ENCODE data around the gene DEFB131B. TPM values are rescaled to one million over a fixed set of nuclear protein-coding genes. Genes with fewer than 3 reads are reported as not detected.

The DEFB131B gene
- total and polyA plus RNA-seq, 9 donors: not detected

- H3K27me3 ChIP-seq: no peaks in the 10 kb centered on the region
- no peak for DNase-seq
Measured at GRCh38 chr11:71930556-71931244, 52.4 kb downstream of the DEFB131B start.

GRCh38 chr11:71931245-71931602 lies 53.0 kb downstream of the DEFB131B start:
- no peak for DNase-seq
- WGBS, 3 donors: 47 to 58% (median 47%) methylated on average over 2 of the region's 2 CpGs
- Histone ChIP-seq H3K4me3 (no peak overlapping the region), H3K27me3 (no peaks in the 10 kb centered on the region), H3K4me1 (ENCODE audit: insufficient read depth) (peaks cover 10% of the 10 kb centered on the region), H3K36me3 (no peaks in the 10 kb centered on the region), H3K9me3 (no peaks in the 10 kb centered on the region), H3K27ac (no peak overlapping the region)
- TF ChIP-seq CTCF (IDR thresholded peaks at IDR 0.05) (no peak), EP300 (IDR thresholded peaks at IDR 0.05) (no peak), POLR2A (IDR thresholded peaks at IDR 0.05) (no peak)
- intact Hi-C loops (cut with DNase I): no loop called here

More at GRCh38 chr11:71930556-71931244, 52.4 kb downstream of the DEFB131B start:
- H3K9me3 ChIP-seq: no peaks in the 10 kb centered on the region
- H3K36me3 ChIP-seq: no peaks in the 10 kb centered on the region
- H3K4me3 ChIP-seq: no peak overlapping the region
- TF ChIP-seq POLR2A (IDR thresholded peaks at IDR 0.05) (no peak), CTCF (IDR thresholded peaks at IDR 0.05) (no peak), EP300 (IDR thresholded peaks at IDR 0.05) (no peak)
- H3K27ac ChIP-seq: no peak overlapping the region
- H3K4me1 ChIP-seq (ENCODE audit: insufficient read depth): peaks cover 10% of the 10 kb centered on the region
- WGBS, 3 donors: 72 to 79% (median 76%) methylated on average over 11 of the region's 11 CpGs
- intact Hi-C loops (cut with DNase I): no loop called here

GRCh38 chr11:71933141-71933933 lies 55.1 kb downstream of the DEFB131B start:
- TF ChIP-seq EP300 (IDR thresholded peaks at IDR 0.05) (no peak), CTCF (IDR thresholded peaks at IDR 0.05) (no peak), POLR2A (IDR thresholded peaks at IDR 0.05) (no peak)
- no peaks in the 10 kb centered on the region for H3K27me3 ChIP-seq
- no peak overlapping the region for H3K4me3 ChIP-seq
- H3K4me1 ChIP-seq (ENCODE audit: insufficient read depth): peaks cover 7% of the 10 kb centered on the region
- H3K36me3 ChIP-seq: no peaks in the 10 kb centered on the region
- no peak for DNase-seq
- no peak overlapping the region for H3K27ac ChIP-seq
- intact Hi-C loops (cut with DNase I): no loop called here
- WGBS, 3 donors: 87 to 89% (median 89%) methylated on average over 4 of the region's 4 CpGs
- no peaks in the 10 kb centered on the region for H3K9me3 ChIP-seq

Small RNA genes within 50 kb of the gene (small RNA-seq; reads per million reads assigned to genes)
- not detected for gene RNA5SP342

Other genes starting within 250 kb of the DEFB131B start
- gene DEFB108B, start 45.3 kb upstream of the DEFB131B start, total RNA-seq: not detected
- not detected for gene DEFB108B, start 45.3 kb upstream of the DEFB131B start, polyA plus RNA-seq
- gene XNDC1N, start 50.1 kb downstream of the DEFB131B start, total RNA-seq: 10 to 100 TPM in 5 of 7 donors, 1 to 10 TPM in 2; 8.6 to 13.9 (median 10.6) TPM
- gene XNDC1N, start 50.1 kb downstream of the DEFB131B start, polyA plus RNA-seq: 1 to 10 TPM; 3.5 to 5.3 TPM
- 10 to 100 TPM; 17.4 to 32.2 (median 27.0) TPM for gene RNF121, start 50.6 kb downstream of the DEFB131B start, total RNA-seq
- 10 to 100 TPM; 22.1 to 28.8 TPM for gene RNF121, start 50.6 kb downstream of the DEFB131B start, polyA plus RNA-seq
- 10 to 100 TPM in 3 of 7 donors, 1 to 10 TPM in 4; 4.6 to 14.2 (median 8.8) TPM for gene IL18BP, start 120.5 kb downstream of the DEFB131B start, total RNA-seq
- 10 to 100 TPM in 1 of 2 donors, 1 to 10 TPM in 1; 8.7 to 17.1 TPM for gene IL18BP, start 120.5 kb downstream of the DEFB131B start, polyA plus RNA-seq
- gene NUMA1, start 202.1 kb downstream of the DEFB131B start, total RNA-seq: 100 to 1,000 TPM; 190 to 270 (median 252) TPM
- 100 to 1,000 TPM; 156 to 235 TPM for gene NUMA1, start 202.1 kb downstream of the DEFB131B start, polyA plus RNA-seq
- gene LRRC51, start 202.4 kb downstream of the DEFB131B start, total RNA-seq: 10 to 100 TPM in 3 of 7 donors, 1 to 10 TPM in 4; 7.2 to 21.0 (median 9.5) TPM
- gene LRRC51, start 202.4 kb downstream of the DEFB131B start, polyA plus RNA-seq: 10 to 100 TPM in 1 of 2 donors, 1 to 10 TPM in 1; 9.6 to 20.9 TPM
- 10 to 100 TPM; 64.0 to 99.7 (median 71.0) TPM for gene LAMTOR1, start 224.8 kb downstream of the DEFB131B start, total RNA-seq
- 100 to 1,000 TPM; 110 to 118 TPM for gene LAMTOR1, start 224.8 kb downstream of the DEFB131B start, polyA plus RNA-seq
- not detected for gene TOMT, start 227.5 kb downstream of the DEFB131B start, total RNA-seq
- not detected for gene TOMT, start 227.5 kb downstream of the DEFB131B start, polyA plus RNA-seq
- 10 to 100 TPM; 11.1 to 28.4 (median 20.8) TPM for gene ANAPC15, start 234.2 kb downstream of the DEFB131B start, total RNA-seq
- gene ANAPC15, start 234.2 kb downstream of the DEFB131B start, polyA plus RNA-seq: 10 to 100 TPM; 30.5 to 44.4 TPM